Putamen (tissue), 1 donor: ENCODE measurements around the gene USP6NL.
"Not testable (repeated sequence)": the region's sequence is repeated elsewhere in the genome, so short reads cannot be mapped to it uniquely, and the experiment has no call there.

ENCODE experiments used
- DNase-seq: peaks from one replicate; pipeline ENCODE4 v3.0.0-alpha.2; 2016; ENCODE audit warnings: low spot score

The USP6NL gene

GRCh38 chr10:11515596-11516430 lies 95.6 kb downstream of the USP6NL start:
- DNase-seq, result peak; percentile 62

- no peak for DNase-seq
Observed at GRCh38 chr10:11513727-11514126, 97.7 kb downstream of the USP6NL start.

GRCh38 chr10:11512596-11512995 lies 98.9 kb downstream of the USP6NL start:
- no peak for DNase-seq

GRCh38 chr10:11511321-11511720 lies 100.1 kb downstream of the USP6NL start:
- no peak for DNase-seq

- no peak for DNase-seq
Observed at GRCh38 chr10:11510736-11511135, 100.7 kb downstream of the USP6NL start.

- no peak for DNase-seq
Observed at GRCh38 chr10:11510281-11510680, 101.2 kb downstream of the USP6NL start.

GRCh38 chr10:11509036-11509435 lies 102.4 kb downstream of the USP6NL start:
- DNase-seq, result no peak

- DNase-seq, result no peak
Observed at GRCh38 chr10:11506247-11506789, 105.1 kb downstream of the USP6NL start.

- peak; percentile 45 for DNase-seq
Observed at GRCh38 chr10:11505639-11506038, 105.8 kb downstream of the USP6NL start.

- no peak for DNase-seq
Observed at GRCh38 chr10:11504566-11505285, 106.7 kb downstream of the USP6NL start.

- no peak for DNase-seq
Observed at GRCh38 chr10:11501600-11501999, 109.8 kb downstream of the USP6NL start.

- DNase-seq, result no peak
Observed at GRCh38 chr10:11499425-11500071, 111.9 kb downstream of the USP6NL start.

- no peak for DNase-seq
Observed at GRCh38 chr10:11498399-11498798, 113.1 kb downstream of the USP6NL start.

- DNase-seq, result not testable (repeated sequence)
Observed at GRCh38 chr10:11494923-11495322, 116.5 kb downstream of the USP6NL start.

GRCh38 chr10:11493646-11494045 lies 117.8 kb downstream of the USP6NL start:
- DNase-seq, result no peak

- no peak for DNase-seq
Observed at GRCh38 chr10:11491087-11491486, 120.4 kb downstream of the USP6NL start.

- no peak for DNase-seq
Observed at GRCh38 chr10:11489591-11489990, 121.9 kb downstream of the USP6NL start.

GRCh38 chr10:11488126-11488525 lies 123.3 kb downstream of the USP6NL start:
- no peak for DNase-seq

GRCh38 chr10:11483201-11484148 lies 128.0 kb downstream of the USP6NL start:
- no peak for DNase-seq

- no peak for DNase-seq
Observed at GRCh38 chr10:11482306-11482705, 129.1 kb downstream of the USP6NL start.

GRCh38 chr10:11480687-11481086 lies 130.8 kb downstream of the USP6NL start:
- DNase-seq, result no peak
